Trophoblast cell (in vitro differentiated cells and primary cell): ENCODE data around the gene MFAP2.
"Not testable (repeated sequence)": the region's sequence is repeated elsewhere in the genome, so short reads cannot be mapped to it uniquely, and the experiment has no call there.

Source experiments
- DNase-seq, 2 donors: peaks; one replicate each; pipeline ENCODE4 v3.0.0-alpha.2; 2016
- H2AFZ ChIP-seq: 2 replicates; pipeline ENCODE4 v1.6.1; 2013; ENCODE audit warnings: low read length, moderate library complexity, mild to moderate bottlenecking; ENCODE audit not compliant: insufficient read depth, poor library complexity
- H2AK5ac ChIP-seq: 2 replicates; pipeline ENCODE4 v1.6.1; 2013; ENCODE audit warnings: mild to moderate bottlenecking, low read length
- H2BK120ac ChIP-seq: 2 replicates; pipeline ENCODE4 v1.6.1; 2013; ENCODE audit warnings: low read length, mild to moderate bottlenecking, moderate library complexity; ENCODE audit not compliant: insufficient read depth, poor library complexity
- H2BK12ac ChIP-seq: 2 replicates; pipeline ENCODE4 v1.6.1; 2013; ENCODE audit warnings: mild to moderate bottlenecking, low read length, moderate library complexity
- H2BK5ac ChIP-seq: 2 replicates; pipeline ENCODE4 v1.6.1; 2013; ENCODE audit warnings: low read length, low read depth, moderate library complexity, mild to moderate bottlenecking; ENCODE audit not compliant: poor library complexity
- H3K14ac ChIP-seq: 2 replicates; pipeline ENCODE4 v1.6.1; 2013; ENCODE audit warnings: mild to moderate bottlenecking, low read length
- H3K18ac ChIP-seq: 2 replicates; pipeline ENCODE4 v1.6.1; 2013; ENCODE audit warnings: mild to moderate bottlenecking, low read length
- H3K23ac ChIP-seq: 2 replicates; pipeline ENCODE4 v1.6.1; 2013; ENCODE audit warnings: low read length
- H3K27ac ChIP-seq: 2 replicates; pipeline ENCODE4 v1.5.1; 2013; ENCODE audit warnings: low read depth, mild to moderate bottlenecking, inconsistent platforms, low read length, moderate library complexity
- H3K27me3 ChIP-seq: 2 replicates; pipeline ENCODE4 v1.6.1; 2013; ENCODE audit warnings: inconsistent platforms, mild to moderate bottlenecking, low read length, moderate library complexity; ENCODE audit not compliant: insufficient read depth
- H3K36me3 ChIP-seq, 2 experiments: 1 replicate in 1 of 2; 2 replicates in 1 of 2; pipeline ENCODE4 v1.6.1; 2013; ENCODE audit warnings: low read length in 2 of 2, mild to moderate bottlenecking in 2 of 2, moderate library complexity in 1 of 2; ENCODE audit not compliant: insufficient read depth in 2 of 2, control insufficient read depth in 1 of 2
- H3K4ac ChIP-seq: 2 replicates; pipeline ENCODE4 v1.6.1; 2013; ENCODE audit warnings: low read depth, mild to moderate bottlenecking, low read length, moderate library complexity
- H3K4me1 ChIP-seq, 2 experiments: 1 replicate in 1 of 2; 2 replicates in 1 of 2; pipeline ENCODE4 v1.6.1; 2013; ENCODE audit warnings: low read length in 2 of 2, mild to moderate bottlenecking in 2 of 2, moderate library complexity in 1 of 2; ENCODE audit not compliant: insufficient read depth in 2 of 2, control insufficient read depth in 1 of 2
- H3K4me2 ChIP-seq: 2 replicates; pipeline ENCODE4 v1.6.1; 2013; ENCODE audit warnings: inconsistent platforms, mild to moderate bottlenecking, low read length, moderate library complexity
- H3K4me3 ChIP-seq: 2 replicates; pipeline ENCODE4 v1.5.1; 2013; ENCODE audit warnings: mild to moderate bottlenecking, low read depth, low read length, inconsistent platforms
- H3K79me1 ChIP-seq: one replicate; pipeline ENCODE4 v1.6.1; 2013; ENCODE audit warnings: low read length
- H3K79me2 ChIP-seq: 2 replicates; pipeline ENCODE4 v1.6.1; 2013; ENCODE audit warnings: low read length, mild to moderate bottlenecking; ENCODE audit not compliant: control insufficient read depth, insufficient read depth, poor library complexity
- H3K9ac ChIP-seq: 2 replicates; pipeline ENCODE4 v1.6.1; 2013; ENCODE audit warnings: mild to moderate bottlenecking, low read length
- H3K9me3 ChIP-seq: 2 replicates; pipeline ENCODE4 v1.6.1; 2013; ENCODE audit warnings: low read depth, mild to moderate bottlenecking, control low read depth, inconsistent platforms, low read length; ENCODE audit not compliant: insufficient read depth
- H4K12ac ChIP-seq: 2 replicates; pipeline ENCODE4 v1.6.1; 2013; ENCODE audit warnings: low read depth, mild to moderate bottlenecking, low read length, moderate library complexity
- H4K8ac ChIP-seq: 2 replicates; pipeline ENCODE4 v1.6.1; 2013; ENCODE audit warnings: low read depth, mild to moderate bottlenecking, low read length, moderate library complexity
- H4K91ac ChIP-seq: one replicate; pipeline ENCODE4 v1.6.1; 2013; ENCODE audit warnings: low read depth, mild to moderate bottlenecking, low read length, moderate library complexity
- WGBS: extraction: QIAGEN DNeasy Blood & Tissue Kit; methylation state at CpG from one replicate; pipeline ENCODE4 v1.1.7; 2013; ENCODE audit warnings: missing lambda C conversion rate; ENCODE audit not compliant: insufficient read length, insufficient coverage; ENCODE audit errors: extremely low coverage; 5-methylcytosine and 5-hydroxymethylcytosine counted together

Gene MFAP2

DNA sequence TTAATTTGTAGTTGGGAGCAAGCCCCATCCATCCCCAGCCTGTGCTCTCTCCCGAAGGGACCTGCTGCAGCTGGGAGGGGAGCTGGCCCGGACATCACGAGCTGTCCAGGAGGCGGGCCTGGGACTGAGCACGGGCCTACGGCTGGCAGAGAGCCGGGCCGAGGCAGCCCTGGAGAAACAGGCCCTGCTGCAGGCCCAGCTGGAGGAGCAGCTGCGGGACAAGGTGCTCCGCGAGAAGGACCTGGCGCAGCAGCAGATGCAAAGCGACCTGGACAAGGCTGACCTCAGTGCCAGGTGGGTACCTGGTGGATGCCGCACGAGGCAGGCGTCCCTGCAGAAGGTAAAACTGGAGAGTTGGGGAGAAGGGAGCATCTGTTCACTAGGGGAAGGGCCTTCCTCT, 43.8 kb downstream of the MFAP2 start:
- no CpG with 5 or more reads among the region's 16 CpGs for WGBS

DNA sequence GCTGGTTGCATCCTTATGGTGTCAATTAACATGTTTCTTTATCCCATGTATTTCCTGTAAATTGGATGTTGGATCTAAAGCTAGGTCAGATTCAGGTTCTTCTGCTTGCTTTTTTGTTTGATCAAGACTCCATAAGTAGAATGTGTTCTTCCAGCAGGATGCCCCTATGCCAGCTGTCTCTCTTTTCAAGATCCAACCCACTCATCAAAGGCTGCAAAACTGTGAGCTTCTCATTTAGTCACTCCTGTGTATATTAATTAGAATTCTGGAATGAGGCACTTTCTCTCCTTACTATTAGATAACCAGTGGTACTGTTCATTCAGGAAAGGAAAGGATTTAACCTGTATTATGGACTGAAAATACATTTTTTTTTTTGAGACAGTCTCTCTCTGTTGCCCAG, 46.5 kb downstream of the MFAP2 start:
- not testable (repeated sequence) for H3K27ac ChIP-seq, H3K9ac ChIP-seq, H3K23ac ChIP-seq, H3K4me3 ChIP-seq, H3K4me2 ChIP-seq, H3K36me3 ChIP-seq, H3K9me3 ChIP-seq, H2BK12ac ChIP-seq, H2AK5ac ChIP-seq, H3K18ac ChIP-seq, H3K14ac ChIP-seq, DNase-seq, H4K12ac ChIP-seq, H3K4me1 ChIP-seq, H3K27me3 ChIP-seq, H4K8ac ChIP-seq, H3K79me2 ChIP-seq, H2BK120ac ChIP-seq, H3K4ac ChIP-seq, H2BK5ac ChIP-seq, H2AFZ ChIP-seq, H4K91ac ChIP-seq, H3K79me1 ChIP-seq

More for the DNA sequence above, 43.8 kb downstream of the MFAP2 start:
- H2AK5ac ChIP-seq, H3K4me1 ChIP-seq, H2BK12ac ChIP-seq, H3K36me3 ChIP-seq, H3K18ac ChIP-seq, DNase-seq, H3K27ac ChIP-seq, H3K27me3 ChIP-seq, H3K9me3 ChIP-seq, H3K9ac ChIP-seq, H4K8ac ChIP-seq, H2BK120ac ChIP-seq, H3K14ac ChIP-seq, H3K4ac ChIP-seq, H3K23ac ChIP-seq, H2AFZ ChIP-seq, H3K4me3 ChIP-seq, H3K4me2 ChIP-seq, H4K91ac ChIP-seq, H3K79me1 ChIP-seq, H2BK5ac ChIP-seq, H3K79me2 ChIP-seq, H4K12ac ChIP-seq: not testable (repeated sequence)

DNA sequence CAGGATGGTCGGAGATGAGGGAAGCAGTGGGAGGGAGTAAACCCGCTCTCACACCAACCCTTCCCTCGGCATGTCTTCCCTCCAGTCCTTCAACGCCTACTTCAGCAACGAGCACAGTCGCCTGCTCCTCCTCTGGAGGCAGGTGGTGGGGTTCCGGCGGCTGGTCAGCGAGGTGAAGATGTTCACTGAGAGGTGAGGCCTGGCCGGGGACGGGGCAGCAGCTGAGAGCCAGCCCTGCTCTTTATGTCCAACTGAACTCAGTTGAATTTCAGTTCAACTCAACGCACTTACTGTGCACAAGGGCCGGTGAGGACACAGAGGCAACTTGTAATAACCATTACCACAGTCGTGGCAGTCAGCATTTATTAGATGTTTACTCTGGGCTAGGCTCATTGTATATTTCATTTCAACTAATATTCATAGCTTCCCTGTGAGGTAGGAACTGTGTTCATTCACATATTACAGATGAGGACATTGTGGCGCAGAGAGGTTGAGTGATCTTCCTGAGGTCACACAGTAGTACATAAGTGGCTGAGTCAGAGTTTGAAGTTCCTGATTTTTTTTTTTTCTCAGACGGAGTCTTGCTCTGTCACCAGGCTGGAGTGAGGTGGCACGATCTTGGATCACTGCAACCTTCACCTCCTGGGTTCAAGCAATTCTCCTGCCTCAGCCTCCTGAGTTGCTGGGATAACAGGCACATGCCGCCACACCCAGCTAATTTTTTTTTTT, 49.0 kb downstream of the MFAP2 start:
- not testable (repeated sequence) for H3K9ac ChIP-seq

DNA sequence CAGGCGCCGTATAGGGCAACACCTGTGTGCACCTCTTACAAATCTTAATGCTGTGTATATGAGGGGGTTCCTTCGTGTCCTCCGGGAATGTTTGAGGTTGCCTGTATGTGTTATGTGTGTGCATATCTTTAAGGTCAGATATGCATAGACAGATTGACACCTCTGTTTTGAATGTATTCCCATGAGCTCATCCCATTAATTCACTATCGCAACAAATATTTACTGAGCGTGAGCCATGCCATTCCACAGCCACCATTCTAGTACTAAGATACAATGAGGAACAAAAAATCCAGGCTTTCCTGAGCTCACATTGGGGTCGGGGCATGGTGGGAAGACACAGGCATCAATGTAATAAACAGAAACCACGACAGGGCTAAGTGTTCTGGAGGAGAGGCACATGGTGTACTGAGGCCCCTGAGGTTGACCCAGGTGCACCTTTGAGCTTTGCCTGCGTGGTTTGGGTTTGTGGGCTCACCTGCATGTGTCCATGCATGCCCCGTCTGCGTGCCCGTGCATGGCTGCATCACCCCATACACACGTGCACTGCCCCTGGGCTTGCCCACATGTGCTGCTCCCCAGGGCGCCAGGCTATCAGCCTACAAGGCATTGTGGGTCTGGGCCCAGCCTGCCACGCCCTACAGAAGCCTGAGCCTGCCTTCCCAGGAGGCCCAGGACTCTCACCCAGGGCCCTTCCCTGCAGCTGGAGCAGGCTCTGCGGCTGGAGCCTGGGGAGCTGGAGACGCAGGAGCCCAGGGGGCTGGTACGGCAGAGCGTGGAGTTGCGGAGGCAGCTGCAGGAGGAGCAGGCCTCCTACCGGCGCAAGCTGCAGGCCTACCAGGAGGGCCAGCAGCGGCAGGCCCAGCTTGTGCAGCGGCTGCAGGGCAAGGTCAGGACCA, 51.0 kb downstream of the MFAP2 start:
- not testable (repeated sequence) for H2BK5ac ChIP-seq, H2BK12ac ChIP-seq, H2AFZ ChIP-seq, H3K79me2 ChIP-seq, H4K8ac ChIP-seq, H3K4me1 ChIP-seq, H3K9me3 ChIP-seq, H3K4ac ChIP-seq, H3K23ac ChIP-seq, H3K27ac ChIP-seq, H2BK120ac ChIP-seq, H3K4me3 ChIP-seq, H4K12ac ChIP-seq, H3K14ac ChIP-seq, H2AK5ac ChIP-seq, H3K36me3 ChIP-seq, H3K79me1 ChIP-seq, H4K91ac ChIP-seq, DNase-seq, H3K4me2 ChIP-seq, H3K27me3 ChIP-seq, H3K18ac ChIP-seq, H3K9ac ChIP-seq
- WGBS: no CpG with 5 or more reads among the region's 24 CpGs

More for the DNA sequence above, 49.0 kb downstream of the MFAP2 start:
- H2BK5ac ChIP-seq, H3K18ac ChIP-seq, H2AFZ ChIP-seq, H2BK12ac ChIP-seq, H3K27me3 ChIP-seq, H3K4me3 ChIP-seq, H4K12ac ChIP-seq, H3K4ac ChIP-seq, H3K23ac ChIP-seq, H3K27ac ChIP-seq, H4K91ac ChIP-seq, H3K9me3 ChIP-seq, H3K14ac ChIP-seq, H2AK5ac ChIP-seq, DNase-seq, H2BK120ac ChIP-seq, H3K79me1 ChIP-seq, H4K8ac ChIP-seq, H3K79me2 ChIP-seq, H3K36me3 ChIP-seq, H3K4me1 ChIP-seq, H3K4me2 ChIP-seq: not testable (repeated sequence)
- WGBS: no CpG with 5 or more reads among the region's 18 CpGs
